EH (cell line): ENCODE data around the gene TAS1R3.

Experiments used
- DNase-seq: peaks from one replicate; pipeline ENCODE4 v3.0.0-alpha.2; 2015; ENCODE audit warnings: low read depth

TAS1R3 gene

DNA sequence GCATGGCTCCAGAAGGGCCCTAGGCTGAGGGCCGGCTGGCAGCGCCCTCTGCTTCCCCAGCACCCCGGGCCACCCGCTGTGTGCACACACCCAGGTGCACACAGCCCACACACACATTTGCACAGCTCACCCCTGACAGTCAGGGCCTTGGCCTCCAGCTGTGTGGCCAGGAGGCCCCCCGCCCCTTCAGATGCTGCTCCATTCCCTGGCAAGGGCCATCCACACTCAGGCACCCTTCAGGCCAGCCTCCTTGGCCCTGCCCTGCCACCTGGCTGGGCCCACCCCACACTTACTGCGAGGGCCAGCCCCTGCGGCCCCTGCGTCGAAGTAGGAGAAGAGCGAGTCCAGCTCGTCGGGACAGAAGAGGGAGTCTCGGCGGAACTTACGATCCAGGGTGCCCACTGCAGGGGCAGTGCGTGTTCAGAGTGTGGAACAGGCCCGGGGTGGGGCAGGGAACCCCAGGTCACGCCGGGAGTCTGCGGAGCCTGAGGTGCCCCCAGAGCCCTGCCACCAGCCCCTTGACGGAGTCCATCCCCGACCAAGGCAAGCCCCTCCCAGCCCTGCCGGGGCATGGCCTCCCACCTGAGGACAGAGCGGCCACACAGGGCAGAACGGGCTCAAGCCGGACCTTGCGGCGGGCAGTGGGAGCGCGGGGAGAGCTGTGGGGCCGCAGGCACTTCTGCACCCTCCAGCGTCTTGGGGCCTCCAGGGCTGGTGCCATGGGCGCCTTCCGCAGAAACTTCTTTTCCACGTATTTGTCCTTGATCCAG lies 35.7 kb upstream of the TAS1R3 start:
- DNase-seq: no peak

DNA sequence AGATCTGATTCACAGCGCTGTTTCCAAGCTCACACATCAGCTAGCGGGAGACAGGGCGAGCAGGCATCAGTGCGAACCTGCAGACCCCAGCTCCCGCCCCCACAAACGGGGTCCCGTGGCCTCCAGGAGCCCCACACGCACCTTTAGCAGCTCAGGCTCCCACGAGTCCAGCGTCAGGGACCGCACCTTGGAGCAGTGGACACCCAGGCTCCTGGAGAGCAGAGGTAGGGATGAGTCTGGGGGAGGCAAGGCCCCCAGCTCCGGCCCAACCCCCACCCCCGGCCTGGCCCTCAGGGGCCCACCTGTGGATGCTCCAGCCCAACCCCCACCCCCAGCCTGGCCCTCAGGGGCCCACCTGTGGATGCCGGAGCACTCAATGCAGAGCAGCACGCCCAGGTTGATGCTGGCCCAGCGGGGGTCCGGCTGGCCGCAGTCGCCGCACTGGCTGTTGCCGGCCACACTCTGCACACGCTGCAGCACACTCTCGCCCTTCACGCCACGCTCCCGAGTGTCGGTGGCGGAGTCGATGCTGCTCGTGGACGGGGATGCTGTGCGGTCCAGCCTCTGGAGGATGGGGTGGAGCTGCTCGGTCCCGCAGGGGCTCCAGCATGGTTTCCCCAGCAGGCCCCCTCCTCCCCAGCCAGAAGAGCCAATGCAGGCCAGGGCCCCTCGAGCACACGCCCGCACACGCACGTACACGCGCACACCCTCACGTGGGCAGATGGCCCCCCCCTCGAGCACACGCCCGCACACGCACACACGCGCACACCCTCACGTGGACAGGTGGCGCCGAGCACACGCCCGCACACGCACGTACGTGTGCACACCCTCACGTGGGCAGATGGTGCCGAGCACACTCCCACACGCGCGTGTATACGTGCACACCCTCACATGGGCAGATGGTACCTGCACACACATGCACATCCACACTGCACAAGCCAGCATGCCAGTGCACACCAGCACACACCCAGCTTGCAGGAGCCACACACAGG lies 34.7 kb upstream of the TAS1R3 start:
- DNase-seq: no peak

DNA sequence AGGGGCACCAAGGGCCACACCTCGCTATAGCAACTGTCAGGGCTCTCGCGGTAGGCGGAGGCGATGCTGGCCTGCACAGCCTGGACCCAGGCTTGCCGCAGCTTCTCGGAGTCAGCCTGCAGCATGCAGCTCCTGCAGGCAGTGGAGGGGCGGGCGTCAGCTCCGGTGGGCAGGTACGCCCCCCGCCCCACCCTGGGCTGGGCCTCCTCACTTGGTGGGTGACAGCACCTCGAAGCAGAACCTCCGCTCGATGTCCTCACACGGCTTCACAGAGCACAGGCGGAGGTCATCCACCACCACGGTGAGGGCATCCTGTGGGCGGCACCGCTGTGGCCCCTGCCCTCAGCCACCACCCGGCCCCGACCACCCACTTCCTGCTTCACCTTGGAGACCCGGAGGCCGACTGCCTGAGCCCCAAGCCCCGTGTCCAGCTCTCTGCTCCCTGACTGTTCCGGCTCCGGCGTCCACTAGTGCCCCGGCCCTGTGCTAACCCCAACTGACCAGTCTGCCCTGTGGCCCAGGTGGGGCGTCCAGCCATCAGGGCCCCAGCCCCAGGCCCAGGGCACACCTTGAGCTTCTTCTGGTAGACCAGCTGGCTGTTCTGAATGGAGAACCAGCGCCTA lies 33.2 kb upstream of the TAS1R3 start:
- DNase-seq: no peak

DNA sequence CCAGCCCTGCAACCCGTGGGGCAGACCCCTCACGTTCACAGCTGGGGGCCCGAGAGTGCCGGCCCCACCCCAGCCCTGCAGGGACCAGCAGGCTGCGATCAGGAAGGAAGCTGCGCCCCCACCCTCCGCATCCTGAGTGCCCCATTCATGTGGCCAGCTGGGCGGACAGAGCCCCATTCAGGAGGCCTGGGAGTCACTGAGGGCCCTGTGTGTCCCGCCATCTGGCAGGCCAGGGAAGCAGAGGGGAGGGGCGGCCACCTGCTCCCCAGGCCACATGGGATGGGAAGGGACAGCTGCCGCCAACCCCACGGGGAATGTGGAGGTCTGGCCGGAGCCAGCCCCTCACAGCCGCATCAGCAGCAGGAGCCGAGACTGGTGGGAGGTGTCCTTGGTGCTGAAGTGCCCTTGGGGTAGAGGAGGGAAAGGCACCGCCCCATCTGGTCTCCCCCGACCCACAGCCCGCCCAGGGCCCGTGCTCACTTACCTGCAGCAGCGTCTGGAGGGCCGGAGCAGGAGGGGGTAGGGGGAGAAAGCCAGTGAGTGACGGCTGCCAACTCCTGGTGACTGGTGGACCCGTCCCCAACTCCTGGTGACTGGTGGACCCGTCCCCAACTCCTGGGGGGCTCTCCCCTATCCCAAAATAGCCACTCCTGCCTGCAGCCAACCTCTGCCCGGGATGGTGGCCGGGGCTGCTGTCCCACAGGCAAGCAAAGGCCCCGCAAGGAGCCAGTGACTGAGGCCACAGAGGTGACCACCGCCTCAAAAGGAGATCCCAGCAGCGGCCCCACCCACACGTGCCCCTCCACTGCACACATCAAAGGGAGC lies 32.0 kb upstream of the TAS1R3 start:
- DNase-seq: peak; percentile 34

DNA sequence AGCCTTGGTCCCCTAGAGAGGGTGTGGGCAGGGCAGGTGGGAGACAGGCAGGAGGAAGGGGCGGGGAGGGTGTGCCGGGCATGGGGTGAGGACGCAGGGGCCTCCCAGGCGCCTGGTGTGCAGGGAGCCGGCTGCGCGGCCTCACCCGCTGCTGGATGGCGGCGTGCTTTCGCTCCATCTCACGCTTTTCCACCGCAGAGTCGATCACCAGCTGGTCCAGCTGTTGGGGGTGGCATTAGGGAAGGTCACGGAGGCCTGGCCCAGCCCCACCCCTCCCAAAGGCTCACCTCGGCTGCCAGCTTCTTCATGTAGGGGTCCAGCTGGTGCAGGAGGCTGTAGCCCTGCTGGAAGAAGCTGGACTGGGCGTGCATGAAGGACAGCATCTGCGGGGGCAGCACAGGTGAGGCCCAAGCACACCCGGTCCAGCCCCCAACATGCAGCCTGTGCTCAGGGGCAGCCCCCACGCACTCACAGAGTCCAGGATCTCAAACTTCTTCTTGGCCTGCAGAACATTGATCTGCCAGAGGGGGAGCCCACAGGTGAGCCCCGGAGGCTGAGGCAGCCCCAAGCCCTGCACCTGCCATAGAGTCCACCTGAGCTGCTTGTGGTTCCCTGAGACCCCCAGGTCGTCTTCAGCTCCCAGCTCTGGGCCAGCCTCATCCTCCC lies 31.3 kb upstream of the TAS1R3 start:
- no peak for DNase-seq

DNA sequence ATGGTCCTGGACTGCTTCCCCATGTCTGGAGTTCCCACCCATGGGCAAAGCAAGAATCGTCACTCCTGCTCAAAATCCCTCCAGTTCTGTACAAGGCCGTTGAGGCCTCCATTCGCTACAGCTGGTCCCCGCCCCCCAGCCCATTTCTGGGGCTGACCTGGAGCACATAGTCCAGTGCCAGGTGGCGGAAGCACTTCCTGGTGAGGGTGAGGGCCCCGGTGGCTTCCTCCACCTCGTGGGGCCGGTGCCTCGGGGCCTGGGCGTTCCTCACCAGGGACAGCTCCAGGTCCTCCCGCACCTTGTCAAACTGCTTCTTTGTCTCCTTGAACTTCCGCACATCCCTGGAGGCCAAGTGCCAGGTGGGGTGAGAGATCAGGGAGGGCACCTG lies 30.7 kb upstream of the TAS1R3 start:
- no peak for DNase-seq

DNA sequence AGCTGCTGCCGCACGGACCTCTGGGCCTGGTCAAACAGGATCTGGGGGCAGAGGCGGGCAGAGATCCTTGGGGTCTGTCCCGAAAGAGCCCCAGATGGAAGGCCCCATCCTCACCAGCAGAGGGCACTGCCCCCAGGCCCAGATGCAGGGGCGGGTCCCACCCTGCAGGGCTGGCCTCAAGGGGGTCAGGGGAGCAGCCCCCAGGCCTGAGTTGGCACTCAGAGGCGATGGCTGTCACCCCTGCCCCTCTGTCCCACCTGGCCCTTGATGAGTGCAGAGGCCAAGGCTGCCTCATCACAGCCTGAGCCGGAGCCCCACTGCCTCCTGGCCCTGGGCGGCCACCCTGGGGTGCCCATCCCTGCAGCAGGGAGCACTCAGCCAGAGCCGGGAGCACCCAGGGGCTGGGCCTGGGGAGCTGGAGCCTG lies 29.1 kb upstream of the TAS1R3 start:
- DNase-seq: no peak

DNA sequence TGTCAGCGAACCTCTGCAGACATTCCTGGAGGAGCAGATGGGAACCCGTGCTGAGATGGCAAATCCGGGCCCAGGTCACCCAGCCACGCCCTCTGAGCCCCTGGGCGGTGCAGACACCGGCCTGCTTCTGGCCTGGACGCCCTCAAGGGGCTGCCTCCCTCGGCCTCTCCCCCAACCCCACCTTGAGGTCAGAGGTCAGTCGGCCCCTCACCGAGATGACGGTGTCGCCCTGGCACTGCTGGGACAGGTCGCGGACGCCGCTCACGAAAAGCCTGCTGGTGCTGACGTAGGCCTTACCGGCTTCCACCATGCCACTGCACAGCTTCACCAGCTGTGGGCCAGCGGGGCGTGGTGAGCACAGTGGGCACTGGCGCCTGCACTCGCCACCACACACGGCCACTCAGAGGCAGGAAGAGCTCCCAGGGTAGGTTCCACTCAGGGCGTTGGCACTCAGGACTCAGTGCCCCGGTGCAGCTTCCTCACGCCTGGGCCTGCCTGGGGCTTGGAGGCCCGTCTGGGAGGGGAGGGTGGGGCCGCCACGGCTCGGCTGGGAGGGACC lies 28.1 kb upstream of the TAS1R3 start:
- DNase-seq: no peak

DNA sequence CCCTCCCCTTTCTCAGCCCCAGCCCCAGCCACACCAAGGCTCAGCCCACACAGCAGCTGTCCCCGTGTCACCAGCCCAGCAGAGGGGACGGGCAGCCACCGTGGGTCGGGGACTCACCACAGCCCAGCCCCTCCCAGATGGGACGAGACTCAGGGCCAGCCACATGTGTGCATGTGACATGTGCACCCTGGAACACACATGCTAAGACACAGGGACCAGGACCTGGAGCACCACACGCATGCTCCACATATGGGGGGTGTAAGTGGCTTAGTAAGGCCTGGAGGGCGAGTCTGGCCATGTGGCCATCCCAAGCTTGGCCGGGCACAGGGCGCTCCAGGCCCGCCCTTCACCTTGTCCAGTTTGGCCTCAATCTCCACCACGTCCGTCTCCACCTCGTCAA lies 27.3 kb upstream of the TAS1R3 start:
- no peak for DNase-seq

DNA sequence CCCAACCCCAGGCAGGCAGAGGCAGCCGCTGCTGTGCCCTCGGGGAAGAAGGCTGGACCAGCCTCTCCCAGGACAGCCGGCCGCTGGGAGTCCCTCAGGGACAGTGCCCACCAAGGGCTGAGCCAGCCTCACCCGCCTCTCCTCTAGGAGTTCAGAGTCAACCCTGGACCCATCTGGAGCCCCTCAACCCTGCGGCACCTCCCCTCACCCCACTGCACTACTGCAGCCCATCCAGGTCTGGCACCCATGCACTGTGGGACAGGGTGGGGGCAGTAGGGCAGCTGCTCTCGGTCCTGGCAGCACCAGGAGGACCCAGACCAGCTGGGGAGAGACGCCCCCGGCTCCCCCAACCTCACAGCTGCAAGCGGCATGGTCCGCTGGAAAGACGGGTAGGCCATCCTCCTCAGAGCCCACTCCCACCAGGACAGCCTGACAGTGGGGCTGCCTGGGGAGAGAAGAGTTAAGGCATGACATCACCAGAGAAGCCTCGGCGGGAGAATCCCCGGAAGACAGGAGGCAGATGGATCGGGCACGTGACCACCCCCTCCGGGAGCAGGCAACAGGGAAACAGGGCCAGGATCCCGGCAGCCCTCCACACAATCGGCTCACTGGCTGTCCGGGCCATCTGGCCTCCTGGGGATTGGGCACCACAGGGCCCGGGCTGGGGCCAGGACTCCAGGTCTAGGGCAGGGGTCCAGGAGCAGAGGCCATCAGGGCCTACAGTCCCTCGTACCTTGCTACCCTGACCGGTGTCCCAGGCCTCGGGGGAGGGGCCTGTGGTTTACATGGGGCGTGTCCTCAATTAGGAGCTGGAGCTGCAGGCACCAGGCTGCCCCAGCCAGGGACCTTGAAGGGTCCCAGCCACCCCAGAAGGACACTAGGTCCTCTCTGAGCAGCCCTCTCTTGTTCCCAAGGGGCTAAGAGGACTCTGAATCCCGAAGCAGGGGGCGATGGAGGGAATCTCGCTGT lies 26.5 kb upstream of the TAS1R3 start:
- DNase-seq: peak; percentile 90

DNA sequence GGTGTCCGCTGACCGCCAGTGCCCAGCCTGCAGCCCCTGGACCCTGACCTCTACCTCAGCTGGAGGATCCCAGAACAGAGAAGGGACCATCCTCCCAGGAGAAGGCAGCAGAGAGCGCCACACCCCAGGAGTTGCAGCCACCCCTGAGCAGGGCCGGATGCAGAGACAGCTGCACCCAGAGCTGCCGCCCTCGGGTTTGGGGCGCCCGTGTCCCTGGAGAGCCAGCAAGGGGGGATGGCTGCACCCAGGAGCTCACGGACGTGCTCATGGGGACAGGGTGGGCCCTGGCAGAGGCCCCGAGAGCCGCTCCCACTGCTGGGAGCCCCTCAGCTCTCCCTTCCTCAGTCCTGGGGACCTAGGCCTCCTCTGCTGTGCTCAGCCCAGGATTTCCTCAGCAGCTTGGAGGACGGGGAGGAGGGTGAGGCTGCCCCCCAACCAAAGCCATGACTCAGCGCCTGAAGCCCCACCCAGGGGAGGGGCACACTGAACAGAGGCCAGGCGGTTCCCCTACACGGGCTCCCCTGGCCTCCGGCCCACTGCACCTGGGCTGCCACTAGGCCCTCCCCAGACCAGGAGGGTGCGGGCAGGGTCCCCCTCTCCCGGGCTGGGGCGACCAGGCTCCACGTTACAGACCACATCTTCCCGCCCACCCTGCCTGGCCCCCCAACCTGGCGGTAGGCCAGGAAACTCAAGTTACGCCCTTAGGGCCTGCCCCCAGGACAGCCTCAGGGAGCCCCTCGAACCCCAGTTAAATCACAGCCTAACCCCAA lies 25.6 kb upstream of the TAS1R3 start:
- peak; percentile 85 for DNase-seq

DNA sequence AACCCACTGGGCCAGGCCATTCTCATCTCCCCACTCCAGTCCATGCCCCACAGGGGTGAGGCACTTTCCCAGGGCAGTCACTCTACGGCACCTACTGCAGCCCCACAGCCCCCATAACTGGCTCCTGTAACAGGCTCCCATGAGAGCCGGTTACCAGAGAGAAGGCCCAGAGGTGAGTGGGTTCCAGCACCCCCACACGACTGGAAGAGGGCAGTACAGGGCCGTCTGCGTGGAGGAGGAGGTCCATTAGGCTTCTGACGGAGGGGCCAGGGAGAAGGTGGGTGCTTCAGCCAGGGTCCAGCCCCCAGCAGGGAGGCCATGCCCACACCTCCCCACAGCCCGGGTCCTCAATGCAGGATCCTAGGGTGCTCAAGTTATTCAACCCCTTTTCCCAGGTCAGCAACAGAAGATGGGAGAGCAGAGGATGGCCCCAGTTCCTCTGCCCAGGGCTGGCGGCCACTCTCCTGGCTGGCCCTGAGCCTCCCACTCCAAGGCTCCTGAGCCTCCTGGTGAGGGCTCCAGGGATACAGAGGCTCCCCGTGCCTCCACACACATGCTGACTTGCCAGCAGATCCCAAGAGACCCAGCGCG lies 24.9 kb upstream of the TAS1R3 start:
- DNase-seq: peak; percentile 52

DNA sequence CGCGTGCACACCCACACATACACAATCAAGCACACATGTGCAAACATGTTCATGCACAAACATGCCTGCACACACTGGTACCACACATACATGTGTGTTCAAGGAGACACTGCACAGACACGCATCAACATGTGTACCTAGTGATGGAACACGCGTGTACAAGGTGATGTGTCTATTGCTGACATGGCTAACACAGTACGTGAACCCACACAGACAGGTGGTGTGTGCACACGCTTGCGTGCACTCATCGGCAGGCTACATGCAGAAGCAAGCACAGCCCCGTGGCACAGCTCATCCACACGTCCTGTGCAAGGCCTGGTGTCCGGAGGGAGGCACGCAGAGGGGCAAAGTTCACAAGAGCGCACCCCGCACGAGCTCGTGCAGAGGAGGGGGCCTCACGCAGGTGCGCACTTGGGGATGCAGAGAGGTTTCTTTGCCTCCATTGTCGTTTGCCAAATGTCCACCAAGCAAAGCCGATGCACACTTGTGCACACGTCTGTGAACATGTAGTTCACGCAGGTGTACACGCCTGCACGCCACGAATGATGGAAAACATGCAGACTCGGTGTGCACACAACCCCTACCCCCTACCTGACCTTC lies 24.3 kb upstream of the TAS1R3 start:
- DNase-seq: no peak

DNA sequence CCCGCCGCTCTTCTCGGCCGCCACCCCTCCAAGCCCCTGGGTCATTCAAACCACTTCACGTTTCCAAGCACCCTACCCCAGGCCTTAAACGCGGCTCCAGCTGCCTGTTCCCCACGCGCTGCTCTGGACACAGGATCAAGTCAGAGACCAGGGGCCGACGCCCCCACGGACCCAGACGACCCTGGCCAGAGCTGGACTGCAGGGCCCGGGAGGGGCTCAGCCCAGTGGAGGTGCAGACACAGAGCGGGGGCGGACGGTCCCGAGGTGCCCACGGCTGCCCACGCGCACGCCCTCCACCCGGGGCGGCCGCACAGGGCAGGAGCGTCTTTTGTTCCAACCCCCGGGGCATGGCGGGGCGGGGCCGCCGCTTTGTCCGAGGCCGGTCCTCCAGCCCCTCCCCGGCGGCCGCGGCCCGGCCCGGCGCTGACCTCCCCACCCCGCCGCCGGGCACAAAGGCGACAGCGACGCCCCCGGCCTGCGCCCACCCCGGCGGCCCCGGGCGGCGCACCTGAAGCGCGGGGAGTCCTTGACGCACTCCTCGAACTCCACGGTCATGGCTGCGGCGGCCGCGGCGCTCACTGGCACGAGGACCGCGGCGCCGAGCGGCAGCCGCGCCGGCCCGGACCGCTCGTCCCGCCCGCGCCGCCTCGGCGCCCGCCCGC lies 23.7 kb upstream of the TAS1R3 start:
- peak; percentile 46 for DNase-seq

DNA sequence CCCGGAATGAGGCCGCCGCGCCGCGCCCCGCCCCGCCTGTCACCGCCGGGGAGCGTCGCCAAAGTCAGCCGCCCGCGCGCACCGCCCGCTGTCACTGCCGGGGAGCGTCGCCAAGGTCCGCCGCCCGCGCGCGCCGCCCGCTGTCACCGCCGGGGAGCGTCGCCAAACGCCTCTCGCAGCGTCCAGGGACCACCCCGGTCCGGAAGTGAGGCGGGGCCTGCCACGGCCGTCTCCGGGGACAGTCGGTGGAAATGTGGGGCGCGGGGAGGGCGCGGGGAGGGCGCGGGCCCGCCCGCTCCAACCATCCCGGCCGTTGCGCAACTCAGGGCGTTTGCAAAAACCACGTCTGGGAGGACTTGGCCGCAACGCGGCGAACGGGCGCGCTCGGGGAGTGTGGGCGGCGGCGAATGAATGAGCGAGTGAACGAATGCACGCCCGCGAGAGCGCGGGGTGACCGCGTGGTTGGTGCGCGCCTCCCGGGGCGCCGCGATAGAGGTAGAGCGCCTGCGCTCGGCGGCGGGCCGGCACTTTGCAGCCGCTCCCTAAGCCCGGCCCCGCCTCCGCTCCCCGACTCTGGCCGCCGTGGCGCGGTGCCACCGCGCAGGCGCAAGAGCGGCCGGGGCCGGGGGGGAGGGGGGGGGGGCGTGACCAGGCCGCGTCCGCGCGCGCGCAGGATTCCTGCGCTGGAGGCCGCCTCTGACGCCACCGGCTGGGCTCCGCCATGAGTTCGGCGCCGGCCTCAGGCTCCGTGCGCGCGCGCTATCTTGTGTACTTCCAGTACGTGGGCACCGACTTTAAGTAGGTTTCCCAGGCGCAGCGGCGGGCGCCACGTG lies 22.9 kb upstream of the TAS1R3 start, which contains the start of the genes ACAP3 and PUSL1:
TSS of gene ACAP3 (minus strand) at position 8 of the 833 bp plus-strand sequence. CDS start 115 bp downstream, outside the sequence.
TSS of gene PUSL1 (plus strand) at position 675 of the 833 bp plus-strand sequence. CDS start at position 722, 47 bp downstream.
- peak; percentile 91 for DNase-seq

DNA sequence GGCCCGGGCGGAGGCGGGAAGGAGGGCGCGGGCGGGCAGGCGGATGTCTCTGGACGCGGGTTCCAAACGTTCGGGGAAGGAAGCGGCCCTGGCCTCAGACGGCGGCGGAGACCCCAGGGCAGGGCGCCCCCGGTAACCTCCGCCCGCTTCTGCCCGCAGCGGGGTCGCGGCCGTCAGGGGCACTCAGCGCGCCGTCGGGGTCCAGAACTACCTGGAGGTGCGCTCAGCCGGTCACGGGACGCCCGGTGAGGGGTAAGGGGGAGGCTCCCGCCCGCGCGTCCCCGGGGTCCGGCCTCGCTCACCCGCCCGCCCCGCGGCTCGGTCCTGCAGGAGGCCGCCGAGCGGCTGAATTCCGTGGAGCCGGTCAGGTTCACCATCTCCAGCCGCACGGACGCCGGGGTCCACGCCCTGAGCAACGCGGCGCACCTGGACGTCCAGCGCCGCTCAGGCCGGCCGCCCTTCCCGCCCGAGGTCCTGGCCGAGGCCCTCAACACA lies 22.3 kb upstream of the TAS1R3 start:
- no peak for DNase-seq
